Fibroblast of mammary gland (primary cell): ENCODE results near the gene ZNF488.

ENCODE experiments used
- DNase-seq: peaks from one replicate; pipeline ENCODE4 v3.0.0-alpha.2; 2010; ENCODE audit warnings: low read depth
- H3K4me3 ChIP-seq: 2 replicates; pipeline ENCODE4 v1.5.1; 2011; ENCODE audit warnings: low read depth, mild to moderate bottlenecking, low read length, moderate library complexity; ENCODE audit not compliant: control insufficient read depth
- TF ChIP-seq, protein P1 (sequence below): conservative IDR thresholded peaks from 2 replicates; pipeline ENCODE4 v1.5.1; 2011; ENCODE audit warnings: low read depth, low read length, inconsistent platforms; ENCODE audit not compliant: control insufficient read depth, insufficient read depth

The ZNF488 gene

DNA sequence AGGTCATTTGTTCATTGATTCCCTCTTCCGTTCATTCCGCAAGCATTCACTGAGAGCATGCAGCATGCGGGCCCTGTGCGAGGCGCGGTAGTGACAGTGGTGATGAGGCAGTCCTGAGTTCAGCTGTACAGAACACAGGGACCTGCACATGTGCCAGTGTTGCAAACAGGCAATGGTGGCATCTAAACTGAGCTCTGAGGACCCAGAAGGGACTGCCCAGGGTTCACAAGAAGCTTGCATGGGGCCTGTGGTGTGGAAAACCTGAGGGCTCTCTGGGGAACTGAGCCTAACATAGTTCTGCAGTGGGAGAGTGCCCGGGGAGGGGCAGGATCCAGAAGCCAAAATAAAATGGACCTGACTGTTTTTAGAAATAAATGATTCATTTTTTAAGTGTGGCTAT lies 13.2 kb downstream of the ZNF488 start:
- DNase-seq = no peak
- H3K4me3 ChIP-seq = no peak overlapping the region
- TF ChIP-seq, protein P1, sequence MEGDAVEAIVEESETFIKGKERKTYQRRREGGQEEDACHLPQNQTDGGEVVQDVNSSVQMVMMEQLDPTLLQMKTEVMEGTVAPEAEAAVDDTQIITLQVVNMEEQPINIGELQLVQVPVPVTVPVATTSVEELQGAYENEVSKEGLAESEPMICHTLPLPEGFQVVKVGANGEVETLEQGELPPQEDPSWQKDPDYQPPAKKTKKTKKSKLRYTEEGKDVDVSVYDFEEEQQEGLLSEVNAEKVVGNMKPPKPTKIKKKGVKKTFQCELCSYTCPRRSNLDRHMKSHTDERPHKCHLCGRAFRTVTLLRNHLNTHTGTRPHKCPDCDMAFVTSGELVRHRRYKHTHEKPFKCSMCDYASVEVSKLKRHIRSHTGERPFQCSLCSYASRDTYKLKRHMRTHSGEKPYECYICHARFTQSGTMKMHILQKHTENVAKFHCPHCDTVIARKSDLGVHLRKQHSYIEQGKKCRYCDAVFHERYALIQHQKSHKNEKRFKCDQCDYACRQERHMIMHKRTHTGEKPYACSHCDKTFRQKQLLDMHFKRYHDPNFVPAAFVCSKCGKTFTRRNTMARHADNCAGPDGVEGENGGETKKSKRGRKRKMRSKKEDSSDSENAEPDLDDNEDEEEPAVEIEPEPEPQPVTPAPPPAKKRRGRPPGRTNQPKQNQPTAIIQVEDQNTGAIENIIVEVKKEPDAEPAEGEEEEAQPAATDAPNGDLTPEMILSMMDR = no peak

DNA sequence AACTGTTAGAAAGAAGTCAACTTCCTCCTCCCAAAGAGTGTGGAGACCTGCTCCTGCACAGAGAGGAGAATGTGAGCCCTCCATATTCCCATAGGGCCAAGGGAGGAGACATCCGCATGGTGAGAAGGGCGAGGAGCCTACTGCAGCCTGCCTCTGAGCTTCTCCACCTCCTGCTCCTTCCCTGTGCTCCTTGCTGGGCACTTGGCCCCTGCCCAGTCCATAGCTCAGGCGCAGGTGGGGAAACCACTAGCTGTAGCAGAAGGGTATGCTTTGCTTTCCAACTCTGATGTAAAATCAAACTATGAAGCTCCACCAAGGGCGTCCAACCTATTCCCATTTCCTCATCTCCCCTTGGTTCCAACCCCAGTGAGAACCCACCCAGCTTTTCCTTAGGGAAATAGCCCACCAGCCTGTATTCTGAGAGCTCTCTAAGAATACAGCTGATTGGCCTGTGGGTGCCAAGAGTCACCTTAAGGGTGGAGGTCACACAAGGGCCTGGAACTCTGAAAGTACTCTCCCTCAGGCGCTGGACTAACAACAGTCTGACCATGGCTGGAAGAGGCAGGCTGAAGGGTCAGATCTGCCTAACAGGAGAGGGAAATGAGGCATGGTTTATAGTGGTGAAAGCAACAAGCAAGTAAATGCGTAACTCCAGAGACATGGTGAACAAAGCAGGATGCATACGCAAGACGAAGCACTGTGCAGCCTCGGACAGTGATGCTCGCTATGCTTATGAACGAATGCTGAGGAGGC lies 13.9 kb downstream of the ZNF488 start:
- no peak overlapping the region for H3K4me3 ChIP-seq
- TF ChIP-seq, protein P1 = no peak
- DNase-seq = no peak

DNA sequence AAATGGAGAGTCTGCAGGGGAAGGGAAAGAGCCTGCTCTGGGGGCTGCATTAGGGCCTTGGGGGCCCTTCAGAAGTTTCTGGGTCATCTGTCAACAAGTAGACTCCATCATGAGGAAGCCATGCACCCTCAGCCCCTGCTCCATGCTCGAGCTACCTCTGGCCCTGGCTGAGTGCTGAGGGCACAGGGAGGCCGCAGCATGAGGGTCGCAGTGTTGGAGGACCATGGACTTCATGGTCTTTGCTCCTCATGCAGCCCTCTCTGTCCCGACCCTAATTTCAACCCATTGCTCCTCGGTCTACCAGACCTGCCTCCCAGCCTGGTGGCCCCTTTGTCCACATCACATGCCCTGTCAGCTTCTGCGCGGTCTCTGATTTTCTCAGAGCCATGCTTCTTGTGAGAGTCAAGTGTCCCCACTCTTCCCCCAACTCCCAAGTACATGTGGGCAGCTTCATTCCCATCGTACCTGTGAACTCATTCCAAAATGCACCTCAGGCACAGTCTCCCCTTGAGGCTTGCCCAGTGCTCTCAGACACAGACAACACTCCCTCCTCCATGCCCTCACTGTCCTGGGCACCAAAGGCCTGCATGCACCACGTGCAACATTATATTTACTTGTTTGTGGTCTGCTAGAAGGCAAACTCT lies 14.7 kb downstream of the ZNF488 start:
- no peak overlapping the region for H3K4me3 ChIP-seq
- no peak for DNase-seq
- TF ChIP-seq, protein P1 = no peak

DNA sequence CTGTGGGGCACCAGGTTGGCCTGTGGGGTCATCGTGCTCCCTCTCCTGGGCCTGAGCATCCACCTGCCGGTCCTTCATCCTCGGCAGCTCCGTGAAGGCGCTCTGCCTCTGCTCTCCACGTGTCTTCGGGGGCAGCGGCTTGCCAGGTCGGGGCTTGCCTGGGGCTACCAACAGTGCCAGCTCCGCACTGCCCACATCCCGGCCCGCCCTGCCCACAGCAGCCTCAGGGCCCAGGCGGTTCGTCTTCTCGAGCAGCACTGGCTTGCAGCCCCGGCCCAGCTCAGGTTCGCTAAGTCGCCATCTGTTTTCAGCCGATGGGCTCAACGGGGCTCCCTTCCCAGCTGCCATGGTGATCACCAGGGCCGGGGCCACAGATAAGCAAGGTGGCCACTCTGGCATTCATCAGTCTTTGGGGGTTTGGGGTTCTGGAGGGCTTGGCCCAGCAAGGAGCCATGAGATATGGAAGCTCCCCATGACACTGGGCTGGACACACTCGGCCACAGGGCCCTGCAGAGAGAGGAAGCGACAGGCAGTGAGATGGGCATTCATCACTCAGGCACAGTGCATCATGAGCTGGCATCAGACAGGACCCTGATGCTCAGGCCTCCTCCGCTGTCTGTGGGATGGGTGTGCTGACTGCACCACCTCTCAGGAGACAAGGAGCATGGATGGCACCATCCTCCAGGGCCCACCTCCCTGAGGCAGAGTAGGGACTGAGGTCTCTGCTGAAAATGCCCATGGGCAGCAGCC lies 15.5 kb downstream of the ZNF488 start:
- DNase-seq = no peak
- H3K4me3 ChIP-seq = no peak overlapping the region
- TF ChIP-seq, protein P1 = no peak

DNA sequence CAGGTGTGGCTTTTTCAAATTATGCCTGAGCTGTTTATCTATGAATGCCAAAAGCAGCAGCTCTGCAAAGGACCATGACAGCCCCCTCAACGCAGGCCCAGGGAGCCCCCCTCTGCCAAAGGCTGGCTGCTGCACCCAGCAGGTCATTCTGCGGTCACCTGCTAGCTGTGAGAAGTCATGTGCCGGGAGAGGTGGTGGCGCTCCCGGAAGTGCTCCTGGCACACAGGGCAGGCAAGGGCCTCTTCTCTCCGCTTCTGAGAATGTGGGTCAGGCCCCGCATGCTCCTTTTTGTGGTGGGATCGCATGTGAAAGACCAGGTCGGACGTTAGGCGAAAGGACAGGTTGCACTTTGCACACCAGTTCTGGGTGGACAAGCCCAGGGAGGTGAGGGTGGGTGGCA lies 16.4 kb downstream of the ZNF488 start:
- TF ChIP-seq, protein P1 = no peak
- no peak overlapping the region for H3K4me3 ChIP-seq
- no peak for DNase-seq

DNA sequence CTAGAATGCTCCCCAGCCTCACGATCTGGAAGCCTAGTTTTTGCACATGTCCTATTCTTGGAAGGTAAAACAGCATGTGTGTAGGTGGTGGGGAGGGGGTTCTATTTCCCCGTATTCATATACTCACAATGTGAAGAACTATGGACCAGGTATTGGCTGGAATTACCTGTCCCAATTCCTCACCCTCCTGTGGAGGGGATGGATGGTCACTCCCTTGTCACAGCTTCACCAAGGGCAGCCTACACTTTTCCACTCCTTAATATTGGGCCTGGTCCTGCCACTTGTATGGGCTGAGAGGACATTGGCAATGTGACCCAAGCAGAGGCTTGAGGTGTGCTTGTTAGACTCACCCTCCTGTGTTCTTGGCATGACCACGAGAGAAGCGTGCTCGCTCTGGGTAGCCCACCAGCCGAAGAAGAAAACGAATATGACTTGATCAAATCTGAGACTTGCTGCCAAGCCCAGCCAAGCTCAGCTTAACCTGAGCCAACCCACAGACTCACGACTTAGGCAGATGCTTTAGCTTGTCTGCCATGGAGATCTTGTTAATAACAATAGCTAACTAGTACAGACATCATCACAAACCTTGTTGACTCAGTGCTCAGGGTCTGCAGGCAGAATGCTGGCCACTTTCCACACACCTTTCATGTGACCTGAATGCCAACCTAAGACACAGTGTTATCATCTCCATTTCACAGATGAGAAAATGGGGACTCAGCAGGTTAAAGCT lies 17.2 kb downstream of the ZNF488 start:
- no peak for DNase-seq
- H3K4me3 ChIP-seq = no peak overlapping the region
- TF ChIP-seq, protein P1 = no peak
